Right ventricle myocardium superior (tissue), 1 donor: ENCODE data around the gene CCDC51. TPM values are rescaled to one million over a fixed set of nuclear protein-coding genes. Genes with fewer than 3 reads are reported as not detected.
"Not testable (repeated sequence)": the region's sequence is repeated elsewhere in the genome, so short reads cannot be mapped to it uniquely, and the experiment has no call there.

ENCODE experiments used
- ATAC-seq: fragments of 200-7000 bp; cut with Tn5 transposase; one replicate; pipeline ENCODE4 v1.9.1; 2020; ENCODE audit warnings: mild to moderate bottlenecking; ENCODE audit not compliant: poor library complexity
- DNase-seq: peaks from one replicate; pipeline ENCODE4 v3.0.0-alpha.2; 2020
- intact Hi-C: fragments of 100-400 bp; cut with DNase I; formaldehyde crosslinking; loops from one replicate; pipeline ENCODE4 v1.11.2; 2022
- long read RNA-seq: library from polyadenylated mRNA; unstranded; transcript quantifications from one replicate; pipeline ENCODE4 v2.0.0, GENCODE V29; 2021
- total RNA-seq: library from RNA; stranded (reverse); fragmentation: NEBNext Ultra II Directional; extraction: Animal tissue kit (Norgen Biotek cat#: 25700); gene quantifications from one replicate; pipeline ENCODE4 v1.2.1, GENCODE V29; 2021
- donor health status: DM: no; HTN: yes; CAD: no; lungs with severe emphysema.

Gene CCDC51, protein sequence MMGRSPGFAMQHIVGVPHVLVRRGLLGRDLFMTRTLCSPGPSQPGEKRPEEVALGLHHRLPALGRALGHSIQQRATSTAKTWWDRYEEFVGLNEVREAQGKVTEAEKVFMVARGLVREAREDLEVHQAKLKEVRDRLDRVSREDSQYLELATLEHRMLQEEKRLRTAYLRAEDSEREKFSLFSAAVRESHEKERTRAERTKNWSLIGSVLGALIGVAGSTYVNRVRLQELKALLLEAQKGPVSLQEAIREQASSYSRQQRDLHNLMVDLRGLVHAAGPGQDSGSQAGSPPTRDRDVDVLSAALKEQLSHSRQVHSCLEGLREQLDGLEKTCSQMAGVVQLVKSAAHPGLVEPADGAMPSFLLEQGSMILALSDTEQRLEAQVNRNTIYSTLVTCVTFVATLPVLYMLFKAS
- 11.9 TPM for total RNA-seq
- long read RNA-seq, transcript CCDC51-201 (4 exons, 1,560 nt), result major isoform, 5 of 23 reads
- long read RNA-seq, partial matches to known transcripts, result 3 of 23 reads
- long read RNA-seq, other reads (novel, unspliced or antisense), result 10 of 23 reads

DNA sequence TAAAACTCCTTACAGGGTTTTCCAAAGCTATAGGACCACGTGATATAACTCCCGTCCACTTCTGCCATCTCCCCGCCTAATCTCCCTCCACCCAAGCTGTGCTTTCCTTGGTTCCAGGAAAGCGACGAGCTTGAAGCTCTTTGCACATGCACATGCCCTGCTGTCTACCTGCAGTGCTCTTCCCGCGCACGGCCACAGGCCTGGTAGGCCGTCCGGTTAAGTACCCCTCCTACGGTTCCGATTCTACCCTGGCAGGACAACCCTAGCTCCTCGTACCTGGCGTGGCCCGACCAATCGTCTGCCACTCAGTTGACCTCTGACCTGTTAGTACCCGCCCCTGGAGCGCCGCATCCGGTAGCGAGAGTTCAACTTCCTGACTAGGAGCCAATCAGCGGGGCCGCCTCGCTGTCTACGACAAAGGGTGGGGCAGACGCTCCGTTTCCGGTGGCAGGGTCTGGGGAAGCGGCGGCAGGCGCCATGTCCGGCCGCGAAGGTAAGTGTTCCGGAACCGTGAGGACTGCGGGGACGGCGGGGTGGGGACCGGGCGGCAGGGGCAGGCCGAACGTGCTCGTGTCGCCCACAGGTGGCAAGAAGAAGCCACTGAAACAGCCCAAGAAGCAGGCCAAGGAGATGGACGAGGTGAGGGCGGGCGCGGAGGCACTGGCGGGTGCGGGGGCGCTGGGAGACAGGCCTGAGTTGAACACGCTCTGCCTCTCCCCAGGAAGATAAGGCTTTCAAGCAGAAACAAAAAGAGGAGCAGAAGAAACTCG is at the start of gene CCDC51, which contains the start of gene TMA7:
CCDC51 (minus strand) TSS at position 300 of the 770 bp plus-strand sequence. CDS start 4,991 bp downstream, outside the sequence.
TMA7 (plus strand) TSS at position 438 of the 770 bp plus-strand sequence; CDS start at position 478, 40 bp downstream.
- intact Hi-C loops, result loop anchor here (5.0 kb wide), 1 partner anchor 168 kb away; no protein-coding TSS in a partner anchor

DNA sequence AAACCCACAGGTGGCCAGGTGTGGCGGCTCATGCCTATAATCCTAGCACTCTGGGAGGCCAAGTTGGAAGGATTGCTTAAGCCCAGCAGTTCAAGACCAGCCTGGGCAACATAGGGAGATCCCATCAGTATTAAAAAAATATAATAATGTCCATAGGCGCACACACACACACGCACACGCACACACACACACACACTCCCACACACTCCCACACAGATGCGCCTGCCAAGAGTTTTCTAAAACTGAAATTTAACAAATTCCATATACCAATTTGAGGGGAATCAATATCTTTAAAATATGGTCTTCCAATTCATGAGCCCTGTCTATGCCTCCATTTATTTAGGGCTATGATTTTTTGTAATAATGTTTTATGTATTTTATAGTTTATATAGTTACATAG is 47.0 kb upstream of the CCDC51 start:
- no peak for DNase-seq

More for the DNA sequence above, at the start of gene CCDC51, which contains the start of gene TMA7:
- ATAC-seq (peak; percentile 98), DNase-seq (peak; percentile 99)

DNA sequence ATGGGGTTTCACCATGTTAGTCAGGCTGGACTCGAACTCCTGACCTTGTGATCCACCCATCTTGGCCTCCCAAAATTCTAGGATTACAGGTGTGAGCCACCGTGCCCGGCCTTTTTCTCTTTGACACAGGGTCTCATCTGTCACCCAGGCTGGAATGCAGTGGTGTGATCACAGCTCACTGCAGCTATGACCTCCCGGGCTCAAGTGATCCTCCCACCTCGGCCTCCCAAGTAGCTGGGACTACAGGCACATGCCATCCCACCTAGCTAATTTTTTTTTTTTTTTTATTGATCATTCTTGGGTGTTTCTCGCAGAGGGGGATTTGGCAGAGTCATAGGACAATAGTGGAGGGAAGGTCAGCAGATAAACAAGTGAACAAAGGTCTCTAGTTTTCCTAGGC is 42.9 kb upstream of the CCDC51 start:
- intact Hi-C loops, ATAC-seq: not testable (repeated sequence)

More for the DNA sequence above, 47.0 kb upstream of the CCDC51 start:
- intact Hi-C loops, result no loop called here
- no peak for ATAC-seq

DNA sequence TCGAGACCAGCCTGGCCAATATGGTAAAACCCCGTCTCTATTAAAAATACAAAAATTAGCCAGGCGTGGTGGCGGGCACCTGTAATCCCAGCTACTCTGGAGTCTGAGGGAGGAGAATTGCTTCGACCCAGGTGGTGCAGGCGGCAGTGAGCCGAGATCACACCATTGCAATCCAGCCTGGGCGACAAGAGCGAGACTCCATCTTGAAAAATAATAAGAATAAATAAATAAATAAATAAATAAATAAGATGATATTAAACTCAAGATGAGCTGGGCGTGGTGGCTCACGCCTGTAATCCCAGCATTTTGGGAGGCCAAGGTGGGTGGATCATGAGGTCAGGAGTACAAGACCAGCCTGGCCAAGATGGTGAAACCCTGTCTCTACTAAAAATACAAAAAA is 41.0 kb upstream of the CCDC51 start:
- intact Hi-C loops, ATAC-seq, DNase-seq: not testable (repeated sequence)

More for the DNA sequence above, 42.9 kb upstream of the CCDC51 start:
- DNase-seq, result not testable (repeated sequence)

DNA sequence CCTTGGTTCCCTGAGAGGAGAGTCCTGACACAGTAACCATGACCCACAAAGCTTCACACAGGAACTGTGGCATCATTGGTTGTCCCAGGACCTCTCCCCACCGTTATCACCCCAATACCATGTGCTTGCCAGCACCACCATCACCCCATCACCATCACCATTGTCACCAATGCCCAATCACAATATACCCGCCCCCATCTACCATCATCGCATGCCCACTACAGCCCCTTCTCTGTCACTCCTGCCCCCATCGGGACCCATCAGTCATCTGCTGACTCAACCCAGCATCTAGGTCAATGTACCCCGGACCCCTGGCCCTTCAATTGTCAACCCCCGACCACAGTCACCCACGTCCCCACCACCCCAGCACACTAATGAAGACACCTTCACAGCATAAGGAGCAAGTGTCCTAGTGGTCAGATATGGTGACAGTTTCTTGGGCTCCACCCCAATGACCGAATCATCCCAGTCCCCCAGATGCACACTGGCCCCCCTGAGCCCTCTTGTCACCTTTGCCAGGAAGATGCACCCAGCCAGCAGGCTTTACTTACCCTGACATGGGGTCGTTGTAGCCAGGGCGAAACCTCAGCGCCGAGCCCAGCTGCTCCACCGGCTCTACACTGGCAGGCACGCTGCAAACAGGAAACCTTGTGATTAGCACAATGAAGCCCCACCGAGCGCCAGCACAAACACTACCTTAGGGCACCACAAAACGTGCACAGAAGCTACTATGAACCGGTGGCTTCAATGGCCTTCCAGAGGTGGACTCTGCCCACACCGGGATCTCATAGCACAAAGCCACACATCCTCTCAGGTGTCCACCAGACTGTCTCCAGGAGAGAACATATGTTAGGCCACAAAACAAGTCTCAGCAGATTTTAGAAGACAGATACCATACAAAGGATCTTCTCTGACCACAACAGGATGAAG is 39.0 kb upstream of the CCDC51 start:
- intact Hi-C loops, result no loop called here
- ATAC-seq, result no peak
- no peak for DNase-seq

DNA sequence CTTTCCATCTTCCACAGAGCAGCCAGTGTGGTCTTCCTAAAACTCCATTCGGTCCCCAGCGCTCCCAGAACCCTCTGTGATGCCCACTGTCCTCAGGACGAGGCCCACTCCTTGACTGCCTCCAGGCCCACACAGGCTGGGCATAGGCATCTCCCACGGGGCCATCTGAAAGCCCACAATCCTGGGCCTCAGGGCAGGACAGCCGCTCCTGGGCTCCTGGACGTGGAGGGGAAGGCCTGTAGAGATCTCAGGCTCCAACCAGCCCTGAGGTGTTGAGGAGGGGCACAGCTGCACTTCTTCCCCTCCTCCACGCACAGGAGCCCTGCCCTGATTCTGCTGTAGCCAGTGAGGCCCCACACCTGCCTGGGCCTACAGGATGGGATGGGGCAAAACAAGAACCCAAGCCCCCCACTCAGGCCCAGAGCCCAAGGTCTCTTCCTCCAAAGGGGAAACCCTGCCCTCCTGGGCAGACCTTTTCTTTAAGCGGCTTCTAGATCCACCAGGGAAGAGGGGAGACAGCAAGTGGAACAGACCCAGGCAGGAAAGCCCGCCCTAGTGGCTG is 38.1 kb upstream of the CCDC51 start:
- no peak for ATAC-seq
- intact Hi-C loops, result no loop called here
- no peak for DNase-seq

DNA sequence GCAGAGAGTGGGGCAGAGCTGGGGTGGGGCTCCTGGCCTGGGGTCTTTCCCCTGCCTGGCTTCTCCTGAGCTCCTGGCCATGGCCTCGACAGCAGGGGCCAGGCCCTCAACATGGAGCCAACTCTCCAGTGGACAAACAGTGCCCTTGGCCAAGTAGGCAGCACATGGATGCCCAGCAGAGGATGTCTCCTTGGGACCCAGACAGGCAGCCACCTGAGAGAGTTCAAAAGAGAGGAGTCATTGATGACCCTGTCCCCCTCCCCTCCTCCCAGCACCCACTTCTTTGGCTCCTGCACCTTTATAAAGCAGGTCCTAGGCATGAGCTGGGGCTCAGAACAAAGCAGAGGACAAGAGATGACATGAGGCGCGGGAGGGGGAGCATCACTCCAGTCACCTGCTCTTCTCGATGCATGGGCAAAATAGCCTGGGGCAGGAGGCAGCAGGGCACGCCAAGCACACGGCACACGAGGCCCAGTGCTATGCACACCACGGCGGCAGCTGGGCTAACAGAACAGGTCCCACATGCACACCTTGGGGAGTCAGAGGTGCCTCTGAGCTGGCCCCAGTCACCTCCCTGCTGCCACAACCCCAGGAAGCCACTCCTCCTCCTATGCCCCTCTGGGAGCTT is 36.6 kb upstream of the CCDC51 start:
- intact Hi-C loops, result no loop called here
- no peak for DNase-seq
- ATAC-seq, result no peak

DNA sequence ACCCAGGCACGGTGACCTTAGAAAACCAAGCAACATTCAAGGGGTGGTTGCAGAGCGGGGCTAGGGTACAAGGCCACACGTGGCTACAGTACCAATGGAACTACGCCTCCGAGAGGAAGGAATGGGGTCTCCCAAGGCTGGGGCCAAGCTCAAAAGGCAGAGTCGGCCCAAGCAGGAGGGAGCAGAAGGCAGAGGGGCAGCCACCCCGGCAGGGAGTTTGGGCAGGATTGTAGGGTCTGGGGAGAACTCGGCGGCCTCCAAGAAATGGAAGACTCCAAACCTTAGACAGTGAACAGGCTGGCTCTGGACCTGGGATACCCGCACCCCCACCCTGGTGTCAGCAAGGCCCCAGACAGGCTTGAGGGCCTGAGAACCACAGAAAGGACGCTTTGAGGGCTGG is 35.3 kb upstream of the CCDC51 start:
- ATAC-seq, result no peak
- intact Hi-C loops, result no loop called here
- no peak for DNase-seq

DNA sequence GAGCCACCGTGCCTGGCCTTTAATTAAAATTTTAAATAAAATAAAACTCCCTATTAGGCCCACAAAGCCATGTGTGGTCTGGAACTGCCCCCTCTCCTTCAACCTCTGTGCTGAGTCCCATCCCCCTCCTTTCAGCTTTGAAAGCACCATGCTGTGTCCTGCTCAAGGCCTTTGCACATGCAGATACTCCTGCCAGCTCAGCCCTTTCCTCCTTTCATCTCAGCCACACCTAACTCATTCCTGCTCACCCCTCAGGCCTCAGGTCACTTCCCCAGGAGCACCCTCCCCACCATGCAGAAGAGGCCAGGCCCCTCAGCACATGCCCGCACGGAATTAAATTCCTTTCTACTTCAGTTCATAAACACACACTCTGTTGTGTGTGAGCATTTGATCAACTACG is 34.7 kb upstream of the CCDC51 start:
- DNase-seq (no peak), ATAC-seq (no peak)
- intact Hi-C loops, result no loop called here

DNA sequence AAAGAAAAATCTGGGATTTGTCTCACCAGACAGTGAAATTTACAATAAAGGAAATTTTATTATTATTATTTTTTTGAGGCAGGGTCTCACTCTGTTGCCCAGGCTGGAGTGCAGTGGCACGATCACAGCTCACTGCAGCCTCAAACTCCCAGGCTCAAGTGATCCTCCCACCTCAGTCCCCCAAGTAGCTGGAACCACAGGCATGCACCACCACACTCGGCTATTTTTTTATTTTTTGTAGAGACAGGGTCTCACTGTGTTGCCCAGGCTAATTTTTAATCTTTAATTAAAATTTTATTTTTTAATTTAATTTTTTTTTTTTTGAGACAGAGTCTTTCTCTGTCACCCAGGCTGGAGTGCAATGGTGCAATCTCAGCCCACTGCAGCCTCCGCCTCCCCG is 34.1 kb upstream of the CCDC51 start:
- DNase-seq, ATAC-seq, intact Hi-C loops: not testable (repeated sequence)

DNA sequence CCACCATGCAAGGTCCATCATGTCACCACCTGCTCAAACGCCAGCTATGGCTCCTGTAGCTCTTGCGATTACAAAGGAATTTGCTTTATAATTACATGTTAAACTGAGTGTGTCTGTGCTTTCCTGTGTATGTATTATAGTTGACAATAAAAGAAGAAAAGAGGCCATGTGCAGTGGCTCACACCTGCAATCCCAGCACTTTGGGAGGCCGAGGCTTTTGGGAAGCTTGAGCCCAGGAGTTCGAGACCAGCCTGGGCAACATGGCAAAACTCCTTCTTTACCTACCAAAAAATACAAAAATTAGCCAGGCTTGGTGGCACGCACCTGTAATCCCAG is 33.7 kb upstream of the CCDC51 start:
- intact Hi-C loops, result no loop called here
- ATAC-seq (no peak), DNase-seq (no peak)

DNA sequence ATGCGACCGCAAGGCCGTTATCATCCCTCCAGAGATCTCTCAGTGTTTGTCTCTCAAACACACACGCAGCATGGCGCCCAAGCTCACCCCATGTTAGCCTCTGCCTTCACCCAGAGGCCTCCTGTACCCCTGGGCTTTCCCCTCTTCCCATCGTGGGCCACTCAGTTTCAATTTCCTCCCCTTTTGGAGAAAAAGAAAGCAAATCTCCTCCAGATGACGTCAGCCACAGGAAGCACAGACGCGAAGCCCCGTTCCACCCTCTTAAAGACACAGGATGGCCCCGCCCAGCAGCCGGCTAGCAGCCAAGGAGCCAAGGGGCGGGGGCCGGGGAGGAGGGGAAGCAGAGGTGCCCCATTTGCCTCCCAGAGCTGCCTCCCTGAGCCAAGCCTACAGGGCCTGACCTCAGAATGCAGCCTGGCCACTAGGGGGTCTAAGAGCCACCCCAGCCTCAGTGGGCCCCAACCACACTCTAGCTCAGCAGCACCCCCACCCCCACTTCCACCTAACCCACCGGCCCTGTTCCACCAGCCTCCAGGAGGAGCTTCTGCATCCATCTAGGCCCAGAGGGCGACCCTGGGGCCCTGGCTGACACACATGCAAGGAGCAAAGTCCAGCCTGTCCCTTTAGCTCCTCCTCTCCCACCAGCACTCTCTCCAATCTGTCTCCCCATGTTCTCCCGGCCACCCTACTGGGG is 33.2 kb upstream of the CCDC51 start:
- intact Hi-C loops, result no loop called here
- peak; percentile 93 for ATAC-seq
- DNase-seq, result peak; percentile 95

DNA sequence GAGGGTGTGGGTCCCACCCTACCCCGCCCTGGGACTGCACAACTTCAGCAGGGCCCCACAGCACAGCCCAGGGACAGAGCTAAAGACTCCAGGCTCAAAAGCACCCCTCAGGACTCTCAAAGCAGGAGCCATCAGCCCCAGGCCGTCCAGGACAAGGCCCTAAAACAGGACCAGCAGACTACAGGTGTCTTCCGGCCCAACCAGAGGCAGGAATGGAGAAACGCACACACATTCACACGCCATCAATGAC is 32.7 kb upstream of the CCDC51 start:
- ATAC-seq (peak; percentile 41), DNase-seq (peak; percentile 52)
- intact Hi-C loops, result no loop called here

DNA sequence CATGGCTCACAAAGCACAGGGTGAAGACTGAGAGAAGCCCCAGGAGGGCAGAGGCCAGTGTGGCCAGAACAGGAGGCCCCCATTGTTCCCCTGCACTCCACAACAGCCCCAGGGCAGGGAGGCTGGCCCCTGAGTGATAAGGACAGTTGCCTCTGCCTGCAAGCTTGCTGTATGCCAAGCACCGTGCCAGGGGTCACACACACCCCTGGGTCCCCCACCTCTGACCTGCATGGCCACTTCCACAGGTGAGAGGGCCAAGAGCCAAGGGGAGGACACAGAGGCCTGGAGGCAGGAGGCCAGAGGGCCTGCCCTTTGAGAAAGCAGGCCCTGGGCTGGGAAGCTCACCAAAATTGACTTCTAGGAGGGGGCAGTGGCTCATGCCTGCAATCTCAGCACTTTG is 30.4 kb upstream of the CCDC51 start:
- intact Hi-C loops, result no loop called here
- DNase-seq, result no peak
- no peak for ATAC-seq

DNA sequence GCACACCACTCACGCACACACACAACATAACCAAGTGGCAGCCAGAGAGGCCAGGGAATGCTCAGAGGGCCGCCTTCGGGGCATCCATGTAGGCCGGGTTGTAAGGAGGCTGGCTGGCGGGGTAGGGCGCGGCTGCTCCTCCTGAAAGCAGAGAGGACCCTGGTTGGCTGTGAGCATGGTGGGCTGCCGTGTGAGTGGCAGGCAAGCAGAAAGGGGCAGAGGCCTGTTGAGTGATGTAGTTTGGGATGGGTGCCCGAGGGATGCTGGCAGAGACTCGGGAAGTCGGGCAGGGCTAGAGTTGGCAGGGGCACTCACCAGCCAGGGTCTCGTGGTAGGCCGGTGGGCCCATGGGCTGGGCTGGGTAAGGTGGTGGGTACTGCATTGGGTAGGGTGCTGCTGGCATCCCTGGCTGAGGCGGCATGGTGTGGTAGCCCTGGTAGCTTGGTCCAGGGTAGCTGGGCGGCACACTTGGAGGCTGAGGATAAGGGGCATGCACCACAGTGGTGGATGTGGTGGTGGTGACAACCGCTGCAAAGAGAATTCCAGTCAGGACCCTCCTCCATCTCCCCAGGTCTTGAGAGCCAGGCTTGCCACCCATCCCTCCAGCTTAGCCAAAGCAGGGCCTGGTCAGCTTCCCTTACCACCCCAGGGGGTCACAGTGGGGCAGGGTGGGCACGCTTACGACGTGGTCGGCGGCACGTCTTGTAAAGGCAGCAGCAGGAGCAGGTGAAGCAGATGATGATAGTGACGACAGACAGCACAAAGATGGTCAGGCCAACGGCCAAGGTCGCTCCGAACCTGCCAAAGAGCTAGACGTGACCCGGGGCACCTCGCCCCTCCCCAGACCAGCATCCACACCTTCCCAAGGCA is 29.4 kb upstream of the CCDC51 start:
- DNase-seq, result no peak
- intact Hi-C loops, result no loop called here
- ATAC-seq, result no peak

DNA sequence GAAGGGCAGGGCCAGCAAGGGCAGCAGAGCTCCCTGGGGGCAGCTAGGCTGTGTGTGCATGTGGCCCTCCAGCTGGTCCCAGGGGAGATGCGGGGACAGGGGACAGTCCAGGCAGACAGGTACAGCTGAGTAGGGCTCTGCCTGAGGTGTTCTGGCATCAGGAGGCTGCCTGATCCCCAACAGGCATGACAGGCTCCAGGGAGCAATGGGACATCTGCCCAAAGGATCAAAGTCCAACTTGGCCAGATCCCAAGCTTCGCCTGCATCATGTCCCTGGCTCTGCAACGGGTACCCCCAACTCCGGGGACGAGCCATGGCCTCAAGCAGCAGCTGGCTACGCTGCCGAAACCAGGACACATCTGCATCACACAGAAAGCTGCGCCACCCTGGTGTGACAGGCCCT is 28.4 kb upstream of the CCDC51 start:
- intact Hi-C loops, result no loop called here
- ATAC-seq, result no peak
- no peak for DNase-seq
